MCF 10A (cell line): ENCODE results near the gene IL13RA1. TPM values are rescaled to one million over a fixed set of nuclear protein-coding genes. Genes with fewer than 3 reads are reported as not detected.

ENCODE experiments used
- BruUV-seq: library from RNA; stranded (reverse); fragments of 400-500 nt; replicated peaks from 2 replicates; lab custom pipeline; 2021; lab: Mats Ljungman, UMichigan
- CTCF ChIA-PET: fragments of 300-600 bp; sonication (Branson Sonifier 250); formaldehyde crosslinking; extraction: SDS; loops from one replicate; lab custom pipeline; 2021; ENCODE audit warnings: antibody characterized with exemption, inconsistent platforms; lab: Yijun Ruan, JAX
- POLR2A ChIA-PET: fragments of 300-600, 350-650 bp; sonication (Branson Sonifier 250); formaldehyde crosslinking; extraction: SDS; loops from one replicate; lab custom pipeline; 2020; ENCODE audit warnings: antibody characterized with exemption, inconsistent platforms; lab: Yijun Ruan, JAX
- DNase-seq: peaks from one replicate; pipeline ENCODE4 v3.0.0-alpha.2; 2018; ENCODE audit not compliant: unreplicated experiment
- H3K27ac Mint-ChIP-seq: one replicate; pipeline ENCODE4 v1.8.0; 2022; ENCODE audit warnings: mild to moderate bottlenecking, low read depth, mixed read lengths; ENCODE audit not compliant: unreplicated experiment
- H3K27me3 Mint-ChIP-seq: one replicate; pipeline ENCODE4 v1.8.0; 2022; ENCODE audit warnings: mixed read lengths; ENCODE audit not compliant: insufficient read depth, unreplicated experiment
- H3K36me3 Mint-ChIP-seq: one replicate; pipeline ENCODE4 v1.8.0; 2022; ENCODE audit warnings: mild to moderate bottlenecking, moderate library complexity, mixed read lengths; ENCODE audit not compliant: insufficient read depth, unreplicated experiment
- H3K4me1 Mint-ChIP-seq: one replicate; pipeline ENCODE4 v1.8.0; 2022; ENCODE audit warnings: mixed read lengths; ENCODE audit not compliant: insufficient read depth, unreplicated experiment
- H3K4me3 Mint-ChIP-seq: one replicate; pipeline ENCODE4 v1.8.0; 2022; ENCODE audit warnings: mild to moderate bottlenecking, moderate library complexity, mixed read lengths; ENCODE audit not compliant: unreplicated experiment
- H3K9me3 Mint-ChIP-seq: one replicate; pipeline ENCODE4 v1.8.0; 2022; ENCODE audit warnings: mixed read lengths; ENCODE audit not compliant: unreplicated experiment
- CTCF ChIP-seq: fragments of 200-600 bp; IDR thresholded peaks from one replicate; pipeline ENCODE4 v1.8.0; 2022; ENCODE audit warnings: antibody characterized with exemption, mild to moderate bottlenecking; ENCODE audit not compliant: unreplicated experiment
- intact Hi-C: fragments of 100-400 bp; cut with micrococcal nuclease; formaldehyde crosslinking; loops from 2 replicates; pipeline ENCODE4 v1.14.1; 2022
- total RNA-seq: library from RNA; stranded (reverse); gene quantifications from 2 replicates; pipeline ENCODE4 v1.2.3, GENCODE V29; 2022

IL13RA1 gene
- total RNA-seq, 1 experiment from 2014 or later = 27.4 TPM

- TF ChIP-seq CTCF = no peak
- no TSS peak for BruUV-seq
- intact Hi-C loops = no loop called here
- Mint-ChIP-seq H3K36me3 (peaks cover 7% of the 10 kb centered on the region), H3K27me3 (peaks cover 16% of the 10 kb centered on the region), H3K9me3 (no peaks in the 10 kb centered on the region), H3K4me3 (no peak overlapping the region), H3K27ac (no peak overlapping the region), H3K4me1 (no peaks in the 10 kb centered on the region)
- peak; percentile 2 for DNase-seq
- ChIA-PET POLR2A (interaction anchor here (1.4 kb wide), 1 partner anchor 45 kb away, joined by 3 read pairs; no protein-coding TSS in a partner anchor), CTCF (no interaction called here)
These were observed 46.4 kb downstream of the IL13RA1 start for GRCh38 chrX:118773782-118774181.

- H3K27me3 Mint-ChIP-seq = peaks cover 15% of the 10 kb centered on the region
- POLR2A ChIA-PET = no interaction called here
- BruUV-seq = no TSS peak
- intact Hi-C loops = no loop called here
- no peak overlapping the region for H3K4me3 Mint-ChIP-seq
- TF ChIP-seq CTCF = no peak
- H3K9me3 Mint-ChIP-seq = no peaks in the 10 kb centered on the region
- peaks cover 6% of the 10 kb centered on the region for H3K36me3 Mint-ChIP-seq
- no peak for DNase-seq
- H3K4me1 Mint-ChIP-seq = no peaks in the 10 kb centered on the region
- CTCF ChIA-PET = interaction anchor here (0.9 to 1.0 kb wide), 2 partner anchors 135 to 180 kb away, joined by 6 to 7 read pairs; no protein-coding TSS in a partner anchor
- no peak overlapping the region for H3K27ac Mint-ChIP-seq
These were observed 52.2 kb downstream of the IL13RA1 start for GRCh38 chrX:118779581-118779980.

DNA sequence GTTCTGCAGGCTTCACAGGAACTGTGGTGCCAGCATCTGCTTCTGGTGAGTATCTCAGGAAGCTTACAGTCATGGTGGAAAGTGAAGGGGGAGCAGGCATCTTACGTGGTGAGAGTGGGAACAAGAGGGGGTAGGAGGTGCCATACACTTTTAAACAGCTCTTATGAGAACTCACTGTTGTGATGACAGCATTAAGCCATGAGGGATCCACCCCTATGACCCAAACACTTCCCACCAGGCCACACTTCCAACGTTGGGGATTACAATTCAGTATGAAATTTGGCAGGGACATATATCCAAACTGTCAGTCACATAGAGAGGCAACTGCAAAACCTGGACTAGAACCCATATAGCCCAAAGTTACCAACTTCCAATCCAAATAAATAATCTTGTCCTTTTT, 53.1 kb downstream of the IL13RA1 start:
- peaks cover 6% of the 10 kb centered on the region for H3K36me3 Mint-ChIP-seq
- no peak for DNase-seq
- ChIA-PET POLR2A (no interaction called here), CTCF (interaction anchor here (0.6 to 1.6 kb wide), 2 partner anchors 137 to 153 kb away, joined by 3 to 4 read pairs; no protein-coding TSS in a partner anchor)
- H3K27me3 Mint-ChIP-seq = peaks cover 5% of the 10 kb centered on the region
- no peaks in the 10 kb centered on the region for H3K4me1 Mint-ChIP-seq
- intact Hi-C loops = no loop called here
- no peaks in the 10 kb centered on the region for H3K9me3 Mint-ChIP-seq
- no TSS peak for BruUV-seq
- TF ChIP-seq CTCF = no peak
- no peak overlapping the region for H3K27ac Mint-ChIP-seq
- H3K4me3 Mint-ChIP-seq = no peak overlapping the region

DNA sequence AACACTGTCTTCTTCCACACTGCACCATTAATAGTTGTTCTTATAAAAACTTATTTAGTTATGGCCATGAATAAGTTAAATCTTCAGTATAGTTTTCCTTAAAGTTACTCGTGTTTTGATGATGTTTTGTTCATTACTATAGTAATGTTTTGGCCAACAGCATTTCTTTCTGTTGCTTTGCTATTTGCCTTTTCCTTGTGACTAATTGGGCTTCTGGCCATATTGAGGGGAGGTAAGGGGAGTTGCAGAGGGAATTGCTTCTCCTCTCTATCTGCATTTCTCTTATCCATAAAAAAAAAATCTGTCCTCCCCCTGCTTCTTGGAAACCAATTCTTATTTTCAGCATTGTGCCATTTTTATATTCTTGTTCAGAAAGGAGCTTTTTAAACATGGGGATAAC, 53.5 kb downstream of the IL13RA1 start:
- ChIA-PET POLR2A (no interaction called here), CTCF (interaction anchor here (1.6 kb wide), 1 partner anchor 154 kb away, joined by 4 read pairs; no protein-coding TSS in a partner anchor)
- Mint-ChIP-seq H3K36me3 (peaks cover 6% of the 10 kb centered on the region), H3K9me3 (no peaks in the 10 kb centered on the region), H3K27ac (no peak overlapping the region), H3K4me1 (no peaks in the 10 kb centered on the region), H3K4me3 (no peak overlapping the region), H3K27me3 (peaks cover 1% of the 10 kb centered on the region)
- no peak for DNase-seq
- no peak for TF ChIP-seq CTCF
- BruUV-seq = no TSS peak
- intact Hi-C loops = no loop called here
